Femur (tissue), 1 donor: ENCODE results near the gene RNF130.
"Not testable (repeated sequence)": the region's sequence is repeated elsewhere in the genome, so short reads cannot be mapped to it uniquely, and the experiment has no call there.

Source experiments
- DNase-seq: peaks from one replicate; pipeline ENCODE4 v3.0.0-alpha.2; 2017

RNF130 gene

GRCh38 chr5:180013678-180014077, 57.9 kb downstream of the RNF130 start:
- DNase-seq = no peak

GRCh38 chr5:180012316-180012715, 59.2 kb downstream of the RNF130 start:
- no peak for DNase-seq

GRCh38 chr5:180010636-180011035, 60.9 kb downstream of the RNF130 start:
- DNase-seq = no peak

GRCh38 chr5:180009581-180009980, 62.0 kb downstream of the RNF130 start:
- no peak for DNase-seq

- no peak for DNase-seq
These were observed 63.1 kb downstream of the RNF130 start for GRCh38 chr5:180008433-180008832.

GRCh38 chr5:180007582-180007981, 64.0 kb downstream of the RNF130 start:
- peak; percentile 32 for DNase-seq

GRCh38 chr5:180006141-180006540, 65.4 kb downstream of the RNF130 start:
- DNase-seq = no peak

GRCh38 chr5:180003127-180003526, 68.4 kb downstream of the RNF130 start:
- no peak for DNase-seq

GRCh38 chr5:180001742-180002141, 69.8 kb downstream of the RNF130 start:
- no peak for DNase-seq

- DNase-seq = no peak
These were observed 70.4 kb downstream of the RNF130 start for GRCh38 chr5:180001136-180001535.

- DNase-seq = no peak
These were observed 73.1 kb downstream of the RNF130 start for GRCh38 chr5:179998485-179998884.

GRCh38 chr5:179994583-179995323, 76.8 kb downstream of the RNF130 start:
- no peak for DNase-seq

GRCh38 chr5:179992855-179993254, 78.7 kb downstream of the RNF130 start:
- not testable (repeated sequence) for DNase-seq

- no peak for DNase-seq
These were observed 80.5 kb downstream of the RNF130 start for GRCh38 chr5:179991106-179991505.

GRCh38 chr5:179990525-179990924, 81.0 kb downstream of the RNF130 start:
- not testable (repeated sequence) for DNase-seq

- no peak for DNase-seq
These were observed 85.2 kb downstream of the RNF130 start for GRCh38 chr5:179986328-179986727.

- DNase-seq = no peak
These were observed 89.9 kb downstream of the RNF130 start for GRCh38 chr5:179981636-179982035.

- DNase-seq = no peak
These were observed 90.8 kb downstream of the RNF130 start for GRCh38 chr5:179980767-179981166.

- no peak for DNase-seq
These were observed 92.8 kb downstream of the RNF130 start for GRCh38 chr5:179978792-179979191.

GRCh38 chr5:179975713-179976134, 95.8 kb downstream of the RNF130 start:
- no peak for DNase-seq

- peak; percentile 53 for DNase-seq
These were observed 96.4 kb downstream of the RNF130 start for GRCh38 chr5:179974946-179975712.

- no peak for DNase-seq
These were observed 97.2 kb downstream of the RNF130 start for GRCh38 chr5:179974246-179974945.

- DNase-seq = no peak
These were observed 98.2 kb downstream of the RNF130 start for GRCh38 chr5:179973391-179973790.

- DNase-seq = no peak
These were observed 102.4 kb downstream of the RNF130 start for GRCh38 chr5:179969110-179969509.
